Choroid plexus epithelial cell (primary cell): ENCODE measurements around the gene ACSM3.
"Not testable (repeated sequence)": the region's sequence is repeated elsewhere in the genome, so short reads cannot be mapped to it uniquely, and the experiment has no call there.

ENCODE experiments used
- DNase-seq: peaks from one replicate; pipeline ENCODE4 v3.0.0-alpha.2; 2010; ENCODE audit warnings: low read depth
- H3K4me3 ChIP-seq: 2 replicates; pipeline ENCODE4 v1.5.1; 2011; ENCODE audit warnings: low read depth, mild to moderate bottlenecking, control low read depth, low read length, moderate library complexity
- CTCF ChIP-seq: conservative IDR thresholded peaks from 2 replicates; pipeline ENCODE4 v1.5.1; 2011; ENCODE audit warnings: low read depth, mild to moderate bottlenecking, control low read depth, inconsistent platforms, low read length, moderate library complexity

ACSM3 gene

GRCh38 chr16:20763461-20764232 lies at the start of gene ACSM3:
ACSM3 (plus strand) TSS chr16:20764014; CDS start chr16:20770035, 6,021 bp downstream.
- no peak for TF ChIP-seq CTCF
- H3K4me3 ChIP-seq, result peak within 1 kb of the TSS; percentile 66
- peak; percentile 91 for DNase-seq

- H3K4me3 ChIP-seq, DNase-seq: not testable (repeated sequence)
These were observed 46.1 kb upstream of the ACSM3 start for GRCh38 chr16:20717718-20718117.

DNA sequence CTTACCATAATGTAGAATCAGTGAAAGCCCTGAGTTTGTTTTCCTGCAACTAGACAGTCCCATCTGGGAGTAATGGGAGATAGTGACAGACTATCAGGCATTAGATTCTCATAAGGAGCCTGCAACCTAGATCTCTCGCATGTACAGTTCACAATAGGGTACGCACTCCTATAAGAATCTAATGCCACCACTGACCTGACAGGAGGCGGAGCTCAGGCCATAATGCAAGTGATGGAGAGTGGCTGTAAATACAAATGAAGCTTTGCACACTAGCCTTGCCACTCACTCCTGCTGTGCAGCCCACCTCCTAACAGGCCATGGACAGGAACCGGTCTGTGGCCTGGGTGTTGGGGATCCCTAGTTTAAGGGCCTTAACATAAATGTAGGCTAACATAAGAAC lies 43.6 kb upstream of the ACSM3 start:
- TF ChIP-seq CTCF, result no peak
- DNase-seq, result no peak
- H3K4me3 ChIP-seq, result no peak overlapping the region

GRCh38 chr16:20726661-20727060 lies 37.2 kb upstream of the ACSM3 start:
- H3K4me3 ChIP-seq, result no peak overlapping the region
- no peak for DNase-seq
- TF ChIP-seq CTCF, result no peak

GRCh38 chr16:20727181-20727580 lies 36.6 kb upstream of the ACSM3 start:
- no peak for TF ChIP-seq CTCF
- no peak overlapping the region for H3K4me3 ChIP-seq
- no peak for DNase-seq

DNA sequence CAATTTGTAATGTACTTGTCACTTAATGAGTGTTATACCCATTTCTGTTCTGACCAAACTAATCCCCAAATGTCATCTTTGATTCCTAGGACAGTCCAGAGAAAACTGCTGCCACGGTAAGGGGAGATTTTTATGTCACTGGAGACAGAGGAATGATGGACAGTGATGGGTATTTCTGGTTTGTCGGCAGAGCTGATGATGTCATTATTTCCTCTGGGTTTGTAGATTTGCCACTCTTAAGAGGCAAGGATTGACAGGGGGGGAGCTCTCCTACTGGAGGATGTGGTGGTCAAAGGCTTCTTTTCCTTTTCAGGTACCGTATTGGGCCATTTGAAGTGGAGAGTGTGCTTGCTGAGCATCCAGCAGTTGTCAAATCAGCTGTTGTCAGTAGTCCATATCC lies 34.7 kb upstream of the ACSM3 start:
- DNase-seq, result no peak
- TF ChIP-seq CTCF, result no peak
- H3K4me3 ChIP-seq, result no peak overlapping the region

DNA sequence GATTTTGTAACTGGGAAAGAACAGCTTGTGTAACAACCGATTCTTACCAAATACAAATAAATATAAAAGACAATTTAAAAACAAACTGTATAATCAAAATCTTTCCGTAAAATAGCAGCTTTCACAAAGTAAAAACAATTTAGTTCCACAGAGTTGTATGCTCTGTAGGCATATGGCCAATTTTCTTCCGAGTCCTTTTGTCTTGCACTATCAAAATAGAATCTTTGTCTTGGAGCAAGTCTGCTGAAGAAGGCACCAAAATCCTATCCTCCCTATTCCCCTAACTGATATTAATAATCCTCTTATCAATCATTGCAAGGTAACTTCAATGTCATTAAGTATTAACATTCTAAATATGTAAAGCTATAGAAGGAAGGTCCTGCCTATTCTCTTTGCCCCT lies 29.8 kb upstream of the ACSM3 start:
- DNase-seq, result no peak
- H3K4me3 ChIP-seq, result no peak overlapping the region
- no peak for TF ChIP-seq CTCF

- TF ChIP-seq CTCF, result no peak
- H3K4me3 ChIP-seq, result no peak overlapping the region
- DNase-seq, result no peak
These were observed 29.0 kb upstream of the ACSM3 start for GRCh38 chr16:20734782-20735181.
